ENCODE data around the gene LIMS1.
"Not testable (repeated sequence)": the region's sequence is repeated elsewhere in the genome, so short reads cannot be mapped to it uniquely, and the experiment has no call there.

Gene LIMS1

GRCh38 chr2:108677239-108677744 lies 143.0 kb downstream of the LIMS1 start:
- H3K4me3 ChIP-seq (ENCODE audit: low read length); H3K9me3 ChIP-seq (replicated peaks; ENCODE audit: low read length); H3K27me3 ChIP-seq (ENCODE audit: control insufficient read depth, insufficient read depth, low read length); H3K4me2 ChIP-seq (ENCODE audit: low read length); H3K9ac ChIP-seq (ENCODE audit: low read depth, low read length): not testable (repeated sequence)
- Histone ChIP-seq H3K4me1 (ENCODE audit: control insufficient read depth, insufficient read depth, low read length) (peaks cover 11% of the 10 kb centered on the region), H3K36me3 (ENCODE audit: insufficient read depth, low read length) (peaks cover 32% of the 10 kb centered on the region)

- not testable (repeated sequence) for H3K9ac ChIP-seq (ENCODE audit: low read depth, low read length); H3K4me3 ChIP-seq (ENCODE audit: low read length); H3K27me3 ChIP-seq (ENCODE audit: control insufficient read depth, insufficient read depth, low read length); H3K9me3 ChIP-seq (replicated peaks; ENCODE audit: low read length)
- peaks cover 36% of the 10 kb centered on the region for H3K36me3 ChIP-seq (ENCODE audit: insufficient read depth, low read length)
- peaks cover 11% of the 10 kb centered on the region for H3K4me1 ChIP-seq (ENCODE audit: control insufficient read depth, insufficient read depth, low read length)
- peak overlapping the region; percentile 46 for H3K4me2 ChIP-seq (ENCODE audit: low read length)
These were observed 144.0 kb downstream of the LIMS1 start for GRCh38 chr2:108678198-108678651.

- H3K36me3 ChIP-seq (ENCODE audit: insufficient read depth, low read length), result peaks cover 51% of the 10 kb centered on the region
- peaks cover 11% of the 10 kb centered on the region for H3K4me1 ChIP-seq (ENCODE audit: control insufficient read depth, insufficient read depth, low read length)
- not testable (repeated sequence) for H3K4me3 ChIP-seq (ENCODE audit: low read length); H3K9me3 ChIP-seq (replicated peaks; ENCODE audit: low read length); H3K4me2 ChIP-seq (ENCODE audit: low read length); H3K27me3 ChIP-seq (ENCODE audit: control insufficient read depth, insufficient read depth, low read length); H3K9ac ChIP-seq (ENCODE audit: low read depth, low read length)
These were observed 146.5 kb downstream of the LIMS1 start for GRCh38 chr2:108680805-108681204.

- not testable (repeated sequence) for H3K9me3 ChIP-seq (replicated peaks; ENCODE audit: low read length); H3K4me3 ChIP-seq (ENCODE audit: low read length); H3K4me1 ChIP-seq (ENCODE audit: control insufficient read depth, insufficient read depth, low read length); H3K4me2 ChIP-seq (ENCODE audit: low read length); H3K27me3 ChIP-seq (ENCODE audit: control insufficient read depth, insufficient read depth, low read length); H3K9ac ChIP-seq (ENCODE audit: low read depth, low read length)
- peaks cover 18% of the 10 kb centered on the region for H3K36me3 ChIP-seq (ENCODE audit: insufficient read depth, low read length)
These were observed 154.8 kb downstream of the LIMS1 start for GRCh38 chr2:108688818-108689756.

DNA sequence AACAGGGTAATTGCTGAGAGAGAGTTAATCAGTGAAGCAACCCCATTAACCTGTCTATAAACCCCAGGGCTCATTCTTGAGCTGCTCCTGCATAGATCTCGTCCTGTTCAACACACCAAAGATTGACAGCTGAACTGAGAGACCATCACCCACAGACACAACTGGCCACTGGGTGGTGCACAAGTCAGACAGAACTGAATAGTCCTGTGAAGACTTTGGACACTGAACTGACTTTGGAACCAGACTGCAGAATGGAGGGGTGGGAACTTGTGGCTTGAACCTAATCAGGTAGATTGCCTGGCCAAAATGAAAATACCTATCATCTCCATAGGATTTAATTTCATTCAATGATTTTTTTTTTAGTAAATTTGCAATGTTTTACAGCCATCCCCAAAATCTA lies 155.7 kb downstream of the LIMS1 start:
- H3K9ac ChIP-seq (ENCODE audit: low read depth, low read length); H3K9me3 ChIP-seq (replicated peaks; ENCODE audit: low read length); H3K36me3 ChIP-seq (ENCODE audit: insufficient read depth, low read length); H3K4me2 ChIP-seq (ENCODE audit: low read length); H3K4me3 ChIP-seq (ENCODE audit: low read length); H3K4me1 ChIP-seq (ENCODE audit: control insufficient read depth, insufficient read depth, low read length); H3K27me3 ChIP-seq (ENCODE audit: control insufficient read depth, insufficient read depth, low read length): not testable (repeated sequence)

GRCh38 chr2:108691447-108691846 lies 157.2 kb downstream of the LIMS1 start:
- H3K9ac ChIP-seq (ENCODE audit: low read depth, low read length), result no peak overlapping the region
- H3K36me3 ChIP-seq (ENCODE audit: insufficient read depth, low read length), result no peaks in the 10 kb centered on the region
- no peaks in the 10 kb centered on the region for H3K4me1 ChIP-seq (ENCODE audit: control insufficient read depth, insufficient read depth, low read length)
- no peaks in the 10 kb centered on the region for H3K27me3 ChIP-seq (ENCODE audit: control insufficient read depth, insufficient read depth, low read length)
- H3K4me3 ChIP-seq (ENCODE audit: low read length), result no peak overlapping the region
- H3K9me3 ChIP-seq (replicated peaks; ENCODE audit: low read length), result no peaks in the 10 kb centered on the region
- H3K4me2 ChIP-seq (ENCODE audit: low read length), result no peak overlapping the region

DNA sequence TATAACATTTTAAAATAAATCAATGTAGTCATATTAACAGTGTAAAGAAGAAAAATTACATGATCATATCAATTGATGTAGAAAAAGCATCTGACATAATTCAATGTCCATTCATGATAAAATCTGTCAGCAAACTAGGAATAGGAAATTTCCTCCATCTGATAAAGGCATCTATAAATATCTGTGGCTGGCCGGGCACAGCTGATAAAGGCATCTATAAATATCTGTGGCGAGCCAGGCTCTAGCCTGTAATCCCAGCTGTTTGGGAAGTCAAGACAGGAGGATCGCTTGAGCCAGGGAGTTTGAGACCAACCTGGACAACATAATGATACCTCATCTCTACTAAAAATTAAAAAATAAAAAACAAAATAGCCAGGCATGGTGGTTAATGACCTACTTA lies 166.9 kb downstream of the LIMS1 start:
- H3K27me3 ChIP-seq (ENCODE audit: control insufficient read depth, insufficient read depth, low read length), result no peaks in the 10 kb centered on the region
- no peak overlapping the region for H3K4me3 ChIP-seq (ENCODE audit: low read length)
- H3K9me3 ChIP-seq (replicated peaks; ENCODE audit: low read length), result no peaks in the 10 kb centered on the region
- H3K4me2 ChIP-seq (ENCODE audit: low read length), result no peak overlapping the region
- no peak overlapping the region for H3K9ac ChIP-seq (ENCODE audit: low read depth, low read length)
- H3K4me1 ChIP-seq (ENCODE audit: control insufficient read depth, insufficient read depth, low read length), result no peaks in the 10 kb centered on the region
- no peaks in the 10 kb centered on the region for H3K36me3 ChIP-seq (ENCODE audit: insufficient read depth, low read length)

DNA sequence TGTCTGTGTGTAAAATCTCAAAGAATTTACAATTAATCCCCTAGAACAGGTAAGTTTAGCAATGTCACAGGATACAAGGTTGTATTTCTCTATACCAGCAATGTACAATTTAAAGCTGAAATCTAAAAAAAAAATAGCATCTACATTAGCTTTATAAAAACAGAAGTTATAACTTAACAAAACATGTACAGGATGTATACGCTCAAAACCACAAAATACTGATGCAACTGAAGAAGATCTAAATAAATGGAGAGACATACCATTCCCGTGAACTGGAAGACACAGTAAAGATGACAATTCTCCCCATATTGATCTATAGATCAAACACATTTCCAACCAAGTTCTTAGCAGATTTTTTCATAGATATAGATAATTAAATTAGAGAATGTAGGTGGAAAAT lies 167.5 kb downstream of the LIMS1 start:
- Histone ChIP-seq H3K9ac (ENCODE audit: low read depth, low read length) (no peak overlapping the region), H3K4me2 (ENCODE audit: low read length) (no peak overlapping the region), H3K9me3 (replicated peaks; ENCODE audit: low read length) (no peaks in the 10 kb centered on the region), H3K4me1 (ENCODE audit: control insufficient read depth, insufficient read depth, low read length) (no peaks in the 10 kb centered on the region), H3K4me3 (ENCODE audit: low read length) (no peak overlapping the region), H3K36me3 (ENCODE audit: insufficient read depth, low read length) (no peaks in the 10 kb centered on the region), H3K27me3 (ENCODE audit: control insufficient read depth, insufficient read depth, low read length) (no peaks in the 10 kb centered on the region)

GRCh38 chr2:108704871-108705270 lies 170.6 kb downstream of the LIMS1 start:
- H3K9ac ChIP-seq (ENCODE audit: low read depth, low read length), result no peak overlapping the region
- peaks cover 3% of the 10 kb centered on the region for H3K27me3 ChIP-seq (ENCODE audit: control insufficient read depth, insufficient read depth, low read length)
- H3K4me1 ChIP-seq (ENCODE audit: control insufficient read depth, insufficient read depth, low read length), result no peaks in the 10 kb centered on the region
- H3K9me3 ChIP-seq (replicated peaks; ENCODE audit: low read length), result no peaks in the 10 kb centered on the region
- H3K4me3 ChIP-seq (ENCODE audit: low read length), result no peak overlapping the region
- no peaks in the 10 kb centered on the region for H3K36me3 ChIP-seq (ENCODE audit: insufficient read depth, low read length)
- no peak overlapping the region for H3K4me2 ChIP-seq (ENCODE audit: low read length)

- H3K4me1 ChIP-seq (ENCODE audit: control insufficient read depth, insufficient read depth, low read length), result no peaks in the 10 kb centered on the region
- H3K9ac ChIP-seq (ENCODE audit: low read depth, low read length), result no peak overlapping the region
- H3K36me3 ChIP-seq (ENCODE audit: insufficient read depth, low read length), result no peaks in the 10 kb centered on the region
- no peak overlapping the region for H3K4me2 ChIP-seq (ENCODE audit: low read length)
- no peak overlapping the region for H3K4me3 ChIP-seq (ENCODE audit: low read length)
- peaks cover 3% of the 10 kb centered on the region for H3K27me3 ChIP-seq (ENCODE audit: control insufficient read depth, insufficient read depth, low read length)
- no peaks in the 10 kb centered on the region for H3K9me3 ChIP-seq (replicated peaks; ENCODE audit: low read length)
These were observed 173.0 kb downstream of the LIMS1 start for GRCh38 chr2:108707300-108707699.

DNA sequence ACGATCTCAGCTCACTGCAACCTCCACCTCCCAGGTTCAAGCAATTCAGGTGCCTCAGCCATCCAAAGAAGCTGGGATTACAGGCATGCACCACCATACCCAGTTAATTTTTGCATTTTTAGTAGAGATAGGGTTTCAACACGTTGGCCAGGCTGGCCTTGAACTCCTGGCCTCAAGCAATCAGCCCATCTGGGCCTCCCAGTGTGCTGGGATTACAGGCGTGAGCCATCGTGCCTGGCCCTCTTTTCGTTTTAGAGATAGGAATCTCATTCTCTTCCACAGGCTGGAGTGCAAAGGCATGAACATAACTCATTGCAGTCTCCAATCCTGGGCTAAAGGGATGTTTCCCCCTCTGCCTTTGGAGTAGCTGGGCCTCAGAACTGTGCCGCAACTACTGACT lies 182.7 kb downstream of the LIMS1 start:
- H3K27me3 ChIP-seq (ENCODE audit: control insufficient read depth, insufficient read depth, low read length); H3K4me2 ChIP-seq (ENCODE audit: low read length); H3K36me3 ChIP-seq (ENCODE audit: insufficient read depth, low read length); H3K9ac ChIP-seq (ENCODE audit: low read depth, low read length); H3K9me3 ChIP-seq (replicated peaks; ENCODE audit: low read length); H3K4me1 ChIP-seq (ENCODE audit: control insufficient read depth, insufficient read depth, low read length); H3K4me3 ChIP-seq (ENCODE audit: low read length): not testable (repeated sequence)

Measured in skeletal muscle satellite cell (primary cell).